ENCODE measurements around the gene MYO19. TPM values are rescaled to one million over a fixed set of nuclear protein-coding genes. Genes with fewer than 3 reads are reported as not detected.

Gene MYO19
- total and polyA plus RNA-seq, 12 donors: 12.0 to 43.6 (median 29.4) TPM

- Histone ChIP-seq H3K4me1 (replicated peaks in 1 of 2) (peaks cover 7 to 13% of the 10 kb centered on the region in 2 donors), H3K4me3 (peak overlapping the region; percentile 58 to 89 (median 73)), H3K9me3 (replicated peaks in 1 of 3) (no peaks in the 10 kb centered on the region), H3K27ac (peak overlapping the region; percentile 83 to 97 (median 94)), H3K27me3 (no peaks in the 10 kb centered on the region), H3K36me3 (replicated peaks in 1 of 2) (peaks cover 0 to 20% of the 10 kb centered on the region in 2 donors)
- DNase-seq: peak; percentile 70 to 87 (median 79)
- peak in 5 of 6 experiments; percentile 14 to 57 (median 40) for TF ChIP-seq CTCF (IDR thresholded peaks at IDR 0.05)
- TF ChIP-seq POLR2A (IDR thresholded peaks at IDR 0.05): peak in 1 of 2 donors; percentile 2
- 6 to 14% (median 9%) methylated on average over 22 to 48 of the region's 48 CpGs for WGBS, 4 donors
- intact Hi-C loops (cut with DNase I): no loop called here
Observed at GRCh38 chr17:36533935-36534839, 481 bp downstream of the MYO19 start.

GRCh38 chr17:36532435-36532975 is 2.2 kb downstream of the MYO19 start:
- TF ChIP-seq POLR2A (IDR thresholded peaks at IDR 0.05) (no peak), CTCF (IDR thresholded peaks at IDR 0.05) (no peak)
- intact Hi-C loops (cut with DNase I): no loop called here
- H3K36me3 ChIP-seq (replicated peaks in 1 of 2): peaks cover 0 to 21% of the 10 kb centered on the region in 2 donors
- peak in 1 of 7 donors; percentile 16 for DNase-seq
- no peaks in the 10 kb centered on the region for H3K27me3 ChIP-seq
- no peaks in the 10 kb centered on the region for H3K9me3 ChIP-seq (replicated peaks in 1 of 3)
- peaks cover 7 to 13% of the 10 kb centered on the region in 2 donors for H3K4me1 ChIP-seq (replicated peaks in 1 of 2)
- H3K4me3 ChIP-seq: no peak overlapping the region
- H3K27ac ChIP-seq: no peak overlapping the region
- WGBS, 4 donors: 80 to 100% (median 92%) methylated on average over 1 to 2 of the region's 2 CpGs

GRCh38 chr17:36529121-36529520 is 5.5 kb downstream of the MYO19 start:
- TF ChIP-seq POLR2A (IDR thresholded peaks at IDR 0.05) (no peak), CTCF (IDR thresholded peaks at IDR 0.05) (no peak)
- H3K4me3 ChIP-seq: no peak overlapping the region
- no peaks in the 10 kb centered on the region for H3K9me3 ChIP-seq (replicated peaks in 1 of 3)
- no peak overlapping the region for H3K27ac ChIP-seq
- no peaks in the 10 kb centered on the region for H3K27me3 ChIP-seq
- intact Hi-C loops (cut with DNase I): no loop called here
- peaks cover 0 to 6% of the 10 kb centered on the region in 2 donors for H3K4me1 ChIP-seq (replicated peaks in 1 of 2)
- peaks cover 0 to 53% of the 10 kb centered on the region in 2 donors for H3K36me3 ChIP-seq (replicated peaks in 1 of 2)
- DNase-seq: no peak

- H3K4me3 ChIP-seq: no peak overlapping the region
- intact Hi-C loops (cut with DNase I): no loop called here
Observed at GRCh38 chr17:36527621-36528250, 6.9 kb downstream of the MYO19 start.

More at GRCh38 chr17:36527621-36528250, 6.9 kb downstream of the MYO19 start:
- H3K27me3 ChIP-seq: no peaks in the 10 kb centered on the region
- H3K27ac ChIP-seq: no peak overlapping the region
- WGBS, 4 donors: 92 to 97% (median 95%) methylated on average over 5 to 7 of the region's 7 CpGs
- peak in 2 of 7 donors; percentile 16 to 46 for DNase-seq
- TF ChIP-seq POLR2A (IDR thresholded peaks at IDR 0.05): no peak
- TF ChIP-seq CTCF (IDR thresholded peaks at IDR 0.05): no peak
- no peaks in the 10 kb centered on the region for H3K4me1 ChIP-seq (replicated peaks in 1 of 2)
- peaks cover 0 to 60% of the 10 kb centered on the region in 2 donors for H3K36me3 ChIP-seq (replicated peaks in 1 of 2)
- no peaks in the 10 kb centered on the region for H3K9me3 ChIP-seq (replicated peaks in 1 of 3)

Data from adrenal gland (tissue), 12 donors.